ENCODE measurements around the gene DOCK9. TPM values are rescaled to one million over a fixed set of nuclear protein-coding genes. Genes with fewer than 3 reads are reported as not detected.

Gene DOCK9
- polyA plus RNA-seq, 1 of the 3 experiments (the other 2 are of a cell fraction): 16.6 TPM

DNA sequence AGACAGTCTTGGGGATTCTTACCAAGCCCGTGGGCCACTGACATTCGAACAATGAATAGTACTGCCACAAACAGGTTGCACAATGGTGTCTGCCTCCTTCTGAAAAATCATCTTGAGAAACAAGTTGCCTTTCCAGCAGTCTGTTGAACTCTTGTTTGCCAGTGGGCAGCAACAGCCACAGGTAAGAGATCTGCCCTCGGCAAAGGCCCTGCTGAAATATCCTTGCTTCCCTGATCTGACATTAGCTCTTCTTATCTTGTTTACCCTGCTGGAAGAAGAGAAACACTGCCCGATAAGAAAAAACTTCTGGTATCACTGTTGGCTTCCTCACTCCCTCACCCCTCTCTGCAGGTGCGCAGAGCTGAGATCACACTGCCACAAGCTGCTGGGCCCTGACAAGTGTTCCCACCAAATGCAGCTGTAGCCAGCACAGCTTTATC lies 2.0 kb downstream of the DOCK9 start (continued):
- TF ChIP-seq, protein P1, sequence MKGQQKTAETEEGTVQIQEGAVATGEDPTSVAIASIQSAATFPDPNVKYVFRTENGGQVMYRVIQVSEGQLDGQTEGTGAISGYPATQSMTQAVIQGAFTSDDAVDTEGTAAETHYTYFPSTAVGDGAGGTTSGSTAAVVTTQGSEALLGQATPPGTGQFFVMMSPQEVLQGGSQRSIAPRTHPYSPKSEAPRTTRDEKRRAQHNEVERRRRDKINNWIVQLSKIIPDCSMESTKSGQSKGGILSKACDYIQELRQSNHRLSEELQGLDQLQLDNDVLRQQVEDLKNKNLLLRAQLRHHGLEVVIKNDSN (IDR thresholded peaks at IDR 0.05; ENCODE audit: borderline replicate concordance, low read depth): no peak
- TF ChIP-seq TCF12 (IDR thresholded peaks at IDR 0.05): no peak

DNA sequence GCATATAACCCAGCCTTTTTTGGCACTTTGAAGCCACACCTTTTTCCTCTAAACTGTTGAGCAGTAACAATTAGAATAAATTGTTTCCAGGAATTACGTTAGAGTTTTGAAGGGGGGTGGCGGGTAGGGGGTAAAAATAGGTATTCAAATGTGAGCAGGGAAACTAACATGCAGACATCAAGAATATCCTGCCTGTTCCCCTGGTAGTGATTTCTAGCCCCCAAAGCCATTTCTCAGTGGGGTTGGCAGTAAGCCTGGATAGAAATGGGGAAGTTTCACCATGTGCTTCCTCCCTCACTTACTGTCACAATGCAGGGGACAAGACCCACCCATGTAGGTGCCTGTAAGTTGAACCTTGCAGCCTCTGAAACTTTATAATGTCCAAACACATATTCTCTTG lies 3.8 kb downstream of the DOCK9 start:
- peaks cover 13% of the 10 kb centered on the region; the same call in 1 of the 2 replicates for H3K79me2 ChIP-seq (ENCODE audit: insufficient read depth)
- TF ChIP-seq ELF1 (IDR thresholded peaks at IDR 0.05) (no peak), MEF2A (IDR thresholded peaks at IDR 0.05; ENCODE audit: borderline replicate concordance, low read depth) (no peak), EZH2phosphoT487 (IDR thresholded peaks at IDR 0.05; ENCODE audit: borderline replicate concordance, low read depth) (no peak), GATA2 (CRISPR knock-in tag; IDR thresholded peaks at IDR 0.05) (no peak), FOXM1 (IDR thresholded peaks at IDR 0.05; ENCODE audit: low read depth) (no peak)
- TF ChIP-seq, protein P2, sequence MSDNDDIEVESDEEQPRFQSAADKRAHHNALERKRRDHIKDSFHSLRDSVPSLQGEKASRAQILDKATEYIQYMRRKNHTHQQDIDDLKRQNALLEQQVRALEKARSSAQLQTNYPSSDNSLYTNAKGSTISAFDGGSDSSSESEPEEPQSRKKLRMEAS (IDR thresholded peaks at IDR 0.05; ENCODE audit: low read depth): no peak
- TF ChIP-seq, protein P1 (IDR thresholded peaks at IDR 0.05; ENCODE audit: borderline replicate concordance, low read depth): no peak
- TF ChIP-seq, protein P3, sequence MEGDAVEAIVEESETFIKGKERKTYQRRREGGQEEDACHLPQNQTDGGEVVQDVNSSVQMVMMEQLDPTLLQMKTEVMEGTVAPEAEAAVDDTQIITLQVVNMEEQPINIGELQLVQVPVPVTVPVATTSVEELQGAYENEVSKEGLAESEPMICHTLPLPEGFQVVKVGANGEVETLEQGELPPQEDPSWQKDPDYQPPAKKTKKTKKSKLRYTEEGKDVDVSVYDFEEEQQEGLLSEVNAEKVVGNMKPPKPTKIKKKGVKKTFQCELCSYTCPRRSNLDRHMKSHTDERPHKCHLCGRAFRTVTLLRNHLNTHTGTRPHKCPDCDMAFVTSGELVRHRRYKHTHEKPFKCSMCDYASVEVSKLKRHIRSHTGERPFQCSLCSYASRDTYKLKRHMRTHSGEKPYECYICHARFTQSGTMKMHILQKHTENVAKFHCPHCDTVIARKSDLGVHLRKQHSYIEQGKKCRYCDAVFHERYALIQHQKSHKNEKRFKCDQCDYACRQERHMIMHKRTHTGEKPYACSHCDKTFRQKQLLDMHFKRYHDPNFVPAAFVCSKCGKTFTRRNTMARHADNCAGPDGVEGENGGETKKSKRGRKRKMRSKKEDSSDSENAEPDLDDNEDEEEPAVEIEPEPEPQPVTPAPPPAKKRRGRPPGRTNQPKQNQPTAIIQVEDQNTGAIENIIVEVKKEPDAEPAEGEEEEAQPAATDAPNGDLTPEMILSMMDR (IDR thresholded peaks at IDR 0.05): no peak
- ChIA-PET POLR2A (no interaction called here), CTCF (no interaction called here)
- H3K9me2 ChIP-seq: no peaks in the 10 kb centered on the region
- H3K27me3 ChIP-seq (ENCODE audit: insufficient read depth): no peaks in the 10 kb centered on the region
- H4K20me1 ChIP-seq (ENCODE audit: insufficient read depth): no peaks in the 10 kb centered on the region
- peaks cover 11 to 43% of the 10 kb centered on the region in 2 experiments; a peak in 2 of 4 replicates for H3K4me1 ChIP-seq (ENCODE audit: control insufficient read depth in 1 of 2, insufficient read depth in 2 of 2, low read depth in 1 of 2, low read length in 1 of 2)
- no peak overlapping the region for H3K9ac ChIP-seq
- no peaks in the 10 kb centered on the region for H3K36me3 ChIP-seq (replicated peaks in 1 of 2; ENCODE audit: control insufficient read depth in 1 of 2, insufficient read depth in 2 of 2, low read length in 1 of 2)
- H3K9me3 ChIP-seq: no peaks in the 10 kb centered on the region
- H3K4me2 ChIP-seq: no peak overlapping the region
- DNase-seq: no peak
- H2AFZ ChIP-seq (ENCODE audit: low read depth): no peak overlapping the region
- 92% methylated on average over 2 of the region's 2 CpGs for WGBS (ENCODE audit: low lambda C conversion rate)
- no peak overlapping the region for H3K4me3 ChIP-seq (ENCODE audit: low read depth in 2 of 2, low read length in 1 of 2)
- peaks cover 11% of the 10 kb centered on the region for H3F3A ChIP-seq (replicated peaks; ENCODE audit: insufficient read depth)
- no peak overlapping the region for H3K27ac ChIP-seq (ENCODE audit: low read depth in 2 of 2, low read length in 1 of 2)

DNA sequence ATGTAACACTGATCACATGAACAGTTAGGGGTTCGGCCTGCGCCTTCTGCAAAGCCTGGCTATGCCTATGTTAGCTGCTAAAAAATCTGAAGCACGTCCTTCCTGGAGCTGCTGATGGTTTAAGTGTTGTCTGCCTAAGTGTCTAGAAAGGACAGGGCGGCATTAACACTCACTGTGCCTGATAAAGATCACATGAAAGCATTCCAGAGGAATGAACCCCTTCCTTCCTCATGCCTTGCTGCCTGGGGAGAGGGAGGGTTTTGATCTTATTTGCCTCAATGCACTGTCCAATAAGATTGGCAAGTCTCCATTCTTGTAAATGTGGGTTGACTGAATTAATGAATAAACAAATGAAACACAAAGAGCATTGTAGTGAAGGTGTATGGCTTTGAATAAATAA lies 5.2 kb downstream of the DOCK9 start:
- DNase-seq: no peak
- Histone ChIP-seq H3K27ac (ENCODE audit: low read depth in 2 of 2, low read length in 1 of 2) (peak overlapping the region; percentile 65 to 82; a peak in 3 of 4 replicates), H3K4me2 (peak overlapping the region; percentile 70), H3K9me2 (no peaks in the 10 kb centered on the region), H2AFZ (ENCODE audit: low read depth) (peak overlapping the region; percentile 5; the same call in 1 of the 2 replicates), H3K9ac (peak overlapping the region; percentile 54; the same call in 1 of the 2 replicates), H4K20me1 (ENCODE audit: insufficient read depth) (no peaks in the 10 kb centered on the region), H3K27me3 (ENCODE audit: insufficient read depth) (no peaks in the 10 kb centered on the region), H3K36me3 (replicated peaks in 1 of 2; ENCODE audit: control insufficient read depth in 1 of 2, insufficient read depth in 2 of 2, low read length in 1 of 2) (no peaks in the 10 kb centered on the region), H3K4me3 (ENCODE audit: low read depth in 2 of 2, low read length in 1 of 2) (no peak overlapping the region), H3K79me2 (ENCODE audit: insufficient read depth) (peaks cover 13% of the 10 kb centered on the region; the same call in 1 of the 2 replicates), H3F3A (replicated peaks; ENCODE audit: insufficient read depth) (peaks cover 11% of the 10 kb centered on the region), H3K4me1 (ENCODE audit: control insufficient read depth in 1 of 2, insufficient read depth in 2 of 2, low read depth in 1 of 2, low read length in 1 of 2) (peaks cover 7 to 38% of the 10 kb centered on the region in 2 experiments; a peak in 2 of 4 replicates), H3K9me3 (no peaks in the 10 kb centered on the region)
- CTCF ChIA-PET: interaction anchor here (1.2 kb wide), 1 partner anchor 130 kb away, joined by 3 read pairs; no protein-coding TSS in a partner anchor
- 9% methylated on average over 4 of the region's 4 CpGs for WGBS (ENCODE audit: low lambda C conversion rate)
- POLR2A ChIA-PET: no interaction called here
- TF ChIP-seq MXI1 (IDR thresholded peaks at IDR 0.05; ENCODE audit: low read depth, low read length): no peak
- no peak for TF ChIP-seq FOXJ3 (CRISPR knock-in tag; IDR thresholded peaks at IDR 0.05)
- no peak for TF ChIP-seq NRF1 (IDR thresholded peaks at IDR 0.05; ENCODE audit: low read depth, low read length)
- no peak for TF ChIP-seq CHD2 (IDR thresholded peaks at IDR 0.05; ENCODE audit: low read length, partially characterized antibody)
- no peak for TF ChIP-seq RAD21 (IDR thresholded peaks at IDR 0.05; ENCODE audit: low read length)
- TF ChIP-seq, protein P3 (IDR thresholded peaks at IDR 0.05): no peak
- TF ChIP-seq JUND (IDR thresholded peaks at IDR 0.05): peak; percentile 63
- TF ChIP-seq FOSL2 (IDR thresholded peaks at IDR 0.05; ENCODE audit: borderline replicate concordance, low read depth): no peak; the same call in 1 of the 2 replicates
- TF ChIP-seq, protein P1 (IDR thresholded peaks at IDR 0.05; ENCODE audit: borderline replicate concordance, low read depth): peak; percentile 35; the same call in 1 of the 2 replicates
- peak; percentile 59; the same call in 1 of the 2 replicates for TF ChIP-seq SIN3A (IDR thresholded peaks at IDR 0.05; ENCODE audit: borderline replicate concordance, low read depth, low read length)
- TF ChIP-seq, protein P4, sequence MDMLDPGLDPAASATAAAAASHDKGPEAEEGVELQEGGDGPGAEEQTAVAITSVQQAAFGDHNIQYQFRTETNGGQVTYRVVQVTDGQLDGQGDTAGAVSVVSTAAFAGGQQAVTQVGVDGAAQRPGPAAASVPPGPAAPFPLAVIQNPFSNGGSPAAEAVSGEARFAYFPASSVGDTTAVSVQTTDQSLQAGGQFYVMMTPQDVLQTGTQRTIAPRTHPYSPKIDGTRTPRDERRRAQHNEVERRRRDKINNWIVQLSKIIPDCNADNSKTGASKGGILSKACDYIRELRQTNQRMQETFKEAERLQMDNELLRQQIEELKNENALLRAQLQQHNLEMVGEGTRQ (IDR thresholded peaks at IDR 0.05; ENCODE audit: borderline replicate concordance, low read depth, low read length): no peak

Measured in SK-N-SH (cell line).